Lower lobe of right lung (tissue), 2 donors: ENCODE data around the gene NUF2. TPM values are rescaled to one million over a fixed set of nuclear protein-coding genes. Genes with fewer than 3 reads are reported as not detected.

Source experiments
- ATAC-seq, 2 donors: fragments of 200-7000 bp; cut with Tn5 transposase; one replicate each; pipeline ENCODE4 v1.9.1; 2020 to 2022; ENCODE audit warnings: mild to moderate bottlenecking in 2 of 2, moderate library complexity in 2 of 2
- DNase-seq: peaks from one replicate; pipeline ENCODE4 v3.0.0-alpha.2; 2020
- H3K27ac ChIP-seq: fragments of 200-600 bp; one replicate; pipeline ENCODE4 v1.8.0; 2022
- H3K27me3 ChIP-seq: fragments of 200-600 bp; one replicate; pipeline ENCODE4 v1.8.0; 2022; ENCODE audit warnings: low read depth
- H3K36me3 ChIP-seq: fragments of 200-600 bp; one replicate; pipeline ENCODE4 v1.8.0; 2022; ENCODE audit warnings: mild to moderate bottlenecking
- H3K4me1 ChIP-seq: fragments of 200-600 bp; one replicate; pipeline ENCODE4 v1.8.0; 2022
- H3K4me3 ChIP-seq: fragments of 200-600 bp; one replicate; pipeline ENCODE4 v1.8.0; 2022; ENCODE audit warnings: mild to moderate bottlenecking
- H3K9me3 ChIP-seq: fragments of 200-600 bp; one replicate; pipeline ENCODE4 v1.8.0; 2022
- CTCF ChIP-seq: fragments of 200-600 bp; IDR thresholded peaks from one replicate; pipeline ENCODE4 v1.8.0; 2022; ENCODE audit warnings: antibody characterized with exemption, mild to moderate bottlenecking
- intact Hi-C: fragments of 100-400 bp; cut with DNase I; formaldehyde crosslinking; loops from one replicate; pipeline ENCODE4 v1.11.0; 2022
- total RNA-seq: library from RNA; stranded (reverse); fragmentation: NEBNext Ultra II Directional; extraction: Animal tissue kit (Norgen Biotek cat#: 25700); gene quantifications from one replicate; pipeline ENCODE4 v1.2.1, GENCODE V29; 2021
- donor health status: DM: no; HTN: yes; CAD: no; lungs with severe emphysema.

The NUF2 gene
- total RNA-seq, 1 donor from 2014 or later, result 0.92 TPM

GRCh38 chr1:163401211-163401610 lies 79.5 kb downstream of the NUF2 start:
- Histone ChIP-seq H3K27me3 (no peaks in the 10 kb centered on the region), H3K36me3 (no peaks in the 10 kb centered on the region), H3K27ac (no peak overlapping the region), H3K9me3 (no peaks in the 10 kb centered on the region), H3K4me3 (no peak overlapping the region), H3K4me1 (no peaks in the 10 kb centered on the region)
- DNase-seq (no peak), ATAC-seq (no peak)
- intact Hi-C loops, result no loop called here
- no peak for TF ChIP-seq CTCF

Other genes with a start within 250 kb of the NUF2 start
- 90.0 TPM for gene RGS5, start 119.0 kb upstream of the NUF2 start, total RNA-seq